Thyroid gland (tissue), 4 donors: ENCODE data around the gene ASXL1. TPM values are rescaled to one million over a fixed set of nuclear protein-coding genes. Genes with fewer than 3 reads are reported as not detected.
"Not testable (repeated sequence)": the region's sequence is repeated elsewhere in the genome, so short reads cannot be mapped to it uniquely, and the experiment has no call there.

ENCODE experiments used
- DNase-seq, 2 donors: peaks; one replicate each; pipeline ENCODE4 v3.0.0-alpha.2; 2019
- H3K27ac ChIP-seq, 3 donors: fragments of 200-600 bp; sonication (generic); 1 replicate in 2 of 3; 2 replicates in 1 of 3; pipeline ENCODE4 v1.5.1; 2016 to 2019; ENCODE audit warnings: mild to moderate bottlenecking in 1 of 3, moderate library complexity in 1 of 3
- H3K27me3 ChIP-seq: fragments of 200-600 bp; sonication (generic); one replicate; pipeline ENCODE4 v1.5.1; 2019
- H3K36me3 ChIP-seq, 2 donors: fragments of 200-600 bp; sonication (generic); one replicate each; pipeline ENCODE4 v1.5.1; 2016 to 2019
- H3K4me1 ChIP-seq, 2 donors: fragments of 200-600 bp; sonication (generic); one replicate each; pipeline ENCODE4 v1.5.1; 2017 to 2019
- H3K4me3 ChIP-seq, 3 donors: fragments of 200-600 bp; sonication (generic); replicated peaks in 1 of 3; 1 replicate in 2 of 3; 2 replicates in 1 of 3; pipeline ENCODE4 v1.5.1; 2016; ENCODE audit warnings: mild to moderate bottlenecking in 1 of 3
- H3K9me3 ChIP-seq: fragments of 200-600 bp; sonication (generic); one replicate; pipeline ENCODE4 v1.5.1; 2017
- POLR2A ChIP-seq, 2 donors: fragments of 450-650 bp; IDR thresholded peaks; one replicate each; pipeline ENCODE4 v1.6.1; 2017; ENCODE audit warnings: antibody characterized with exemption in 2 of 2, mild to moderate bottlenecking in 2 of 2, moderate library complexity in 1 of 2
- WGBS, 2 donors: methylation state at CpG; one replicate each; pipeline ENCODE4 v1.1.5; 2017; 5-methylcytosine and 5-hydroxymethylcytosine counted together
- intact Hi-C: fragments of 100-400 bp; cut with DNase I; formaldehyde crosslinking; loops from one replicate; pipeline ENCODE4 v1.15.1; 2023
- total RNA-seq, 4 donors: library from RNA; depleted of rRNA; stranded (reverse); fragments of >200 nt; gene quantifications; one replicate each; pipeline ENCODE4 v1.2.3, GENCODE V29; 2016
- TF ChIP-seq, protein P1 (sequence below), 6 experiments: fragments of 200-600 bp in 3 of 6; fragments of 450-650 bp in 3 of 6; sonication (generic) in 3 of 6; IDR thresholded peaks; one replicate each; pipeline ENCODE4 v1.5.1; 2016 to 2019; ENCODE audit warnings: antibody characterized with exemption in 6 of 6, mild to moderate bottlenecking in 2 of 6, inconsistent platforms in 1 of 6, moderate library complexity in 1 of 6

ASXL1 gene
- total RNA-seq, 4 donors from 2014 or later = 62.1 to 155 (median 67.5) TPM

DNA sequence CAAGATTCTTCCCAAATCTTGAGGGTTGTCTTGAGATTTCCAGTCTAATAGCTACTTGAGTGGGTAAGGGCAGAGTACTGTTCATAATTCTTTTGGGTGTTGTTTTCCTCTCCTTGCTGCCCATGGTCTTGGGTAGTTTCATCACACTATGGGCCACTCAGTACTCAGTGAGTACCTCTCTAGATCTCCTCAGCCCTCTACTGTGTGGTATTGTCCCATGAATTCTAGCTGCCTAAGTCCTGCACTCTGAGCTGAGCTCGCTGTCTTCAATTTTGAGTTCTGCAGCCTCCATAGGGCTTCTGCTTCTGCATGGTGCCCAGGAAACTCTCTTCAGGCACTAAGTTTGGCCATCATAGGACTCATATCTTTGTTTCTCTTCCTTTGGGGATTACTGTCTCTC, 42.3 kb downstream of the ASXL1 start:
- no peaks in the 10 kb centered on the region for H3K36me3 ChIP-seq
- no peak overlapping the region for H3K27ac ChIP-seq
- TF ChIP-seq, protein P1, sequence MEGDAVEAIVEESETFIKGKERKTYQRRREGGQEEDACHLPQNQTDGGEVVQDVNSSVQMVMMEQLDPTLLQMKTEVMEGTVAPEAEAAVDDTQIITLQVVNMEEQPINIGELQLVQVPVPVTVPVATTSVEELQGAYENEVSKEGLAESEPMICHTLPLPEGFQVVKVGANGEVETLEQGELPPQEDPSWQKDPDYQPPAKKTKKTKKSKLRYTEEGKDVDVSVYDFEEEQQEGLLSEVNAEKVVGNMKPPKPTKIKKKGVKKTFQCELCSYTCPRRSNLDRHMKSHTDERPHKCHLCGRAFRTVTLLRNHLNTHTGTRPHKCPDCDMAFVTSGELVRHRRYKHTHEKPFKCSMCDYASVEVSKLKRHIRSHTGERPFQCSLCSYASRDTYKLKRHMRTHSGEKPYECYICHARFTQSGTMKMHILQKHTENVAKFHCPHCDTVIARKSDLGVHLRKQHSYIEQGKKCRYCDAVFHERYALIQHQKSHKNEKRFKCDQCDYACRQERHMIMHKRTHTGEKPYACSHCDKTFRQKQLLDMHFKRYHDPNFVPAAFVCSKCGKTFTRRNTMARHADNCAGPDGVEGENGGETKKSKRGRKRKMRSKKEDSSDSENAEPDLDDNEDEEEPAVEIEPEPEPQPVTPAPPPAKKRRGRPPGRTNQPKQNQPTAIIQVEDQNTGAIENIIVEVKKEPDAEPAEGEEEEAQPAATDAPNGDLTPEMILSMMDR (IDR thresholded peaks at IDR 0.05) = no peak
- no peak for TF ChIP-seq POLR2A (IDR thresholded peaks at IDR 0.05)
- DNase-seq = no peak
- H3K27me3 ChIP-seq = no peaks in the 10 kb centered on the region
- H3K4me1 ChIP-seq = peaks cover 15 to 18% of the 10 kb centered on the region in 2 donors
- no peaks in the 10 kb centered on the region for H3K9me3 ChIP-seq
- WGBS, 2 donors = 81 to 89% methylated on average over 1 of the region's 1 CpG
- H3K4me3 ChIP-seq = no peak overlapping the region
- intact Hi-C loops = no loop called here

DNA sequence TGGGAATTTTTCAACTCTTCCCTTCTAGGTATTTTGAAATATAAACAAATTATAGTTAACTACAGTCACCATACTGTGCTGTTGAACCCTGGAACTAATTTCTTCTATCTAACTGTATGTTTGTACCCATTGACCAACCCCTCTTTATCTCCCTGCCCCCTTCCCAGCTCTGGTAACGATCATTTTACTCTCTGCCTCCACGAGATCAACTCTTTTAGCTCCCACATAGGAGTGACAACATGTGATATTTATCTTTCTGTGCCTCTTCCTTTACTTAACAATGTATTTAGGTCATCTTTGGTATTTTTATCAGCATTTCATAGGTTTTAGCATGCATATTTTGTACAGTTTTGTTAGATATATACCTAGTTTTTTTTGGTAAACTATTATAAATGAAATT, 45.9 kb downstream of the ASXL1 start:
- Histone ChIP-seq H3K9me3 (no peaks in the 10 kb centered on the region), H3K4me1 (peaks cover 8 to 9% of the 10 kb centered on the region in 2 donors), H3K36me3 (no peaks in the 10 kb centered on the region), H3K27me3 (no peaks in the 10 kb centered on the region), H3K27ac (no peak overlapping the region), H3K4me3 (no peak overlapping the region)
- DNase-seq = no peak
- no peak for TF ChIP-seq POLR2A (IDR thresholded peaks at IDR 0.05)
- TF ChIP-seq, protein P1 (IDR thresholded peaks at IDR 0.05) = no peak
- intact Hi-C loops = no loop called here
- 94 to 95% methylated on average over 2 of the region's 2 CpGs for WGBS, 2 donors

DNA sequence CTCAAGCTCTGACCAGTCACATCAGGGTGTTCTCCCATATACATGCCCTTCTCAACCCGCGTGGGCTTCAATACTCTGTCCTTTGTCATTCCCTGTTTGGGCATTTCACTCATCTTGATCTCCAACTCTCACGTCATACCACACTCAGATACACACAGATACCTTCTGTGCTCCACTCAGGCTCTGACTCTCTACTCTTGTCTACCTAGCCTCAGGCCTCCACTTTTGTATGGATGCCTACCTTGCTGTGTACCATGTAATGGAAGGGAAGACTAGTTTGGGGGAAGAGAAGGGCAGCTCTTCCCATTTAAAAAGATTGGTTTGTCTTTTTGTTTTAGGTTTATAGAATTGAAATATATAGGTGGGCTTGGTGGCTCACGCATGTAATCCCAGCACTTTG, 48.6 kb downstream of the ASXL1 start:
- H3K36me3 ChIP-seq = no peaks in the 10 kb centered on the region
- no peaks in the 10 kb centered on the region for H3K27me3 ChIP-seq
- H3K27ac ChIP-seq = no peak overlapping the region
- WGBS, 2 donors = 97 to 99% methylated on average over 4 of the region's 4 CpGs
- no peak overlapping the region for H3K4me3 ChIP-seq
- TF ChIP-seq POLR2A (IDR thresholded peaks at IDR 0.05) = no peak
- TF ChIP-seq, protein P1 (IDR thresholded peaks at IDR 0.05) = no peak
- H3K9me3 ChIP-seq = no peaks in the 10 kb centered on the region
- intact Hi-C loops = no loop called here
- no peak for DNase-seq
- H3K4me1 ChIP-seq = no peaks in the 10 kb centered on the region

DNA sequence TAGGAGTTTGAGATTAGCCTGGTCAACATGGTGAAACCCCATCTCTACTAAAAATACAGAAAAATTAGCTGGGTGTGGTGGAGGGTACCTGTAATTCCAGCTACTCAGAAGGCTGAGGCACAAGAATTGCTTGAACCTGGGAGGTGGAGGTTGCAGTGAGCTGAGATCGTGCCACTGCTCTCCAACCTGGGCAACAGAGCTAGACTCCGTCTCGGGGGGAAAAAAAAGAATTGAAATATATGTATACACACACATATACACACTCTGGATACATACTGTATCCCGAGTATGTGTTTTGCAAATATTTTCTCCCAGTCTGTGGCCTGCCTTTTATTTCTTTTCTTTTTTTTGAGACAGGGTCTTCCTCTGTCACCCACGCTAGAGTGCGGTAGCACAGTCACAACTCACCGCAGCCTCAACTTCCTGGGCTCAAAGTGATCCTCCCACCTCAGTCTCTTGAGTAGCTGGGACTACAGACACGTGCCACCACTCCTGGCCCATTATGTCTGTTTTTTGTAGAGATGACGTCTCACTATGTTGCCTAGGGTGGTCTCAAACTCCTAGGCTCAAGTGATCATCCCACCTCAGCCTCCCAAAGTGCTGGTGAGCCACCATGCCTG, 49.1 kb downstream of the ASXL1 start:
- intact Hi-C loops, H3K27ac ChIP-seq, H3K4me3 ChIP-seq, H3K4me1 ChIP-seq, DNase-seq, H3K36me3 ChIP-seq, H3K27me3 ChIP-seq, H3K9me3 ChIP-seq: not testable (repeated sequence)
- 93 to 94% methylated on average over 9 of the region's 9 CpGs for WGBS, 2 donors

GRCh38 chr20:32411955-32412706, 54.0 kb downstream of the ASXL1 start:
- peaks cover 0 to 4% of the 10 kb centered on the region in 2 donors for H3K4me1 ChIP-seq
- 95 to 96% methylated on average over 2 of the region's 2 CpGs for WGBS, 2 donors
- no peaks in the 10 kb centered on the region for H3K9me3 ChIP-seq
- H3K27me3 ChIP-seq = no peaks in the 10 kb centered on the region
- intact Hi-C loops = no loop called here
- no peak for DNase-seq
- no peak overlapping the region for H3K27ac ChIP-seq
- no peaks in the 10 kb centered on the region for H3K36me3 ChIP-seq
- TF ChIP-seq POLR2A (IDR thresholded peaks at IDR 0.05) = no peak
- TF ChIP-seq, protein P1 (IDR thresholded peaks at IDR 0.05) = no peak
- no peak overlapping the region for H3K4me3 ChIP-seq
